Activated naive CD4-positive, alpha-beta T cell treated with anti-CD3 and anti-CD28 coated beads, Interleukin-2, amount 50 U/mL, for 24 hours (primary cell): ENCODE measurements around the gene DMGDH.

ENCODE experiments used
- H3K27ac Mint-ChIP-seq: one replicate; pipeline ENCODE4 v1.8.0; 2021; ENCODE audit warnings: mild to moderate bottlenecking, mixed read lengths
- H3K27me3 Mint-ChIP-seq: one replicate; pipeline ENCODE4 v1.8.0; 2021; ENCODE audit warnings: mixed read lengths
- H3K36me3 Mint-ChIP-seq: one replicate; pipeline ENCODE4 v1.8.0; 2021; ENCODE audit warnings: mixed read lengths
- H3K4me1 Mint-ChIP-seq: one replicate; pipeline ENCODE4 v1.8.0; 2021; ENCODE audit warnings: mixed read lengths
- H3K4me3 Mint-ChIP-seq: one replicate; pipeline ENCODE4 v1.8.0; 2021; ENCODE audit warnings: mild to moderate bottlenecking, mixed read lengths
- H3K9me3 Mint-ChIP-seq: one replicate; pipeline ENCODE4 v1.8.0; 2021; ENCODE audit warnings: mixed read lengths

DMGDH gene

DNA sequence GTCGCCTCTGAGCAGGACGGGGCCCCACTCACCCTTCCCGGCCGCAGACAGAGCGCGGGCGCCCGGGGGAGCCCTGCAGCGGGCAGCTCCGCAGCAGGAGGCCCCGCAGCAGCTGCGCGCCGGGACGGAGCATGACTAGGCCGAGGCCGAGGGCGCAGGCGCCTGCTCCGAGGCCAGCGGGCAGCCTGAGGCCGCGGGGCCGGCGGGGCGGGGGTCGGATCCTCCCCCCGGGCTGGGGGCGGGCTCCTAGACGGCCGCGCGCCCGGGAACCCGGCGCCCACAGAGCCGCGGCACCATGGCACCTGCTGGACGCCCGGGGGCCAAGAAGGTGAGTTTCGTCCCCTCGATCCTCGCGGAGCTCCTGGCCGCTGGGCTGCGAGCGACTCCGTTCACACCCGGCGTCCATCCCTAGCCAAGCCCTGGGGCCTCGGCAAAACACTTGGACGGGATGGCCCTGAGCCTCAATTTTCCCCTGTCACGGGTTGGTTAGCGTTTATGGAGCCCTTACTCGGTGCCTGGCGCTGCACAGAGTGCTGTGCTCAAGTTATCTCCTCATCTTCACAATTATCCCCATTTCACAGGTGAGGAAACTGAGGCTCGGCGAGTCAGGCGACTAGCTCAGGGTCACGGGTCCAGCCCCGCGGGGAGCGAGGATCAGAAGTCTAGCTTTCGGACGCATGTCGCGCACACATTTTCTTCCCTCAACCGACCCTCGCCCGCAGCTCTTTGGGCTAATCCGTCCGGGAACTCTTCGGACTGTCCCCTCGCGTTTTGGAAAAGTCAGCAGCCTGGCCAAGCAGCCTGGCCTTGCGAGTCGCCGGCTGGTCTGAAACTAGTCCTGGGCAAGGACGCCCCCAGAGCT, at the start of gene DMGDH, which contains the start of gene BHMT2:
DMGDH (minus strand) TSS at position 187 of the 862 bp plus-strand sequence; CDS start at position 133, 54 bp downstream.
BHMT2 (plus strand) TSS at position 280 of the 862 bp plus-strand sequence; CDS start at position 296, 16 bp downstream.
- no peak within 1 kb of the TSS for H3K4me3 Mint-ChIP-seq

DNA sequence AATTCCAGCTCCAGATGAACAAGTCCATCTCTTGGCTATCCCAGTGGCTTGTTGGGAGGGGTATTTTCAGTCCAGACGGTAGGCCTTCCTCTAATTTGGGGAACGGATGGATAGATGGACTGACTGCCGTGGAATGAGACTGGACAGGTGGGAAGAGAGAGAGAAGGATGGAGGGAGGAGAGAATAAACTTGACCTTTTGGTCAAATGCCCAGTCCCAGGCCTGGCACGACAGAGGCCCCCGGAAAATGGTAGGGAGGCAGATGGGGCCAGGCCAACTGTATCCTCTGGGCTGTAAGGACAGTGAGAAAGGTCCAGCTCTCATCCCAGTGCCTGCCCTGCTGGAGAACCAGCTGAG, 43.2 kb upstream of the DMGDH start:
- Mint-ChIP-seq H3K4me3 (no peak overlapping the region), H3K36me3 (no peaks in the 10 kb centered on the region), H3K4me1 (no peaks in the 10 kb centered on the region), H3K9me3 (no peaks in the 10 kb centered on the region), H3K27me3 (peaks cover 25% of the 10 kb centered on the region), H3K27ac (no peak overlapping the region)

More for the DNA sequence above, at the start of gene DMGDH, which contains the start of gene BHMT2:
- no peak within 1 kb of the TSS for H3K27ac Mint-ChIP-seq
- H3K27me3 Mint-ChIP-seq = peaks cover 27% of the 10 kb centered on the region
- peaks cover 6% of the 10 kb centered on the region for H3K9me3 Mint-ChIP-seq
- no peaks in the 10 kb centered on the region for H3K4me1 Mint-ChIP-seq
- H3K36me3 Mint-ChIP-seq = no peaks in the 10 kb centered on the region

DNA sequence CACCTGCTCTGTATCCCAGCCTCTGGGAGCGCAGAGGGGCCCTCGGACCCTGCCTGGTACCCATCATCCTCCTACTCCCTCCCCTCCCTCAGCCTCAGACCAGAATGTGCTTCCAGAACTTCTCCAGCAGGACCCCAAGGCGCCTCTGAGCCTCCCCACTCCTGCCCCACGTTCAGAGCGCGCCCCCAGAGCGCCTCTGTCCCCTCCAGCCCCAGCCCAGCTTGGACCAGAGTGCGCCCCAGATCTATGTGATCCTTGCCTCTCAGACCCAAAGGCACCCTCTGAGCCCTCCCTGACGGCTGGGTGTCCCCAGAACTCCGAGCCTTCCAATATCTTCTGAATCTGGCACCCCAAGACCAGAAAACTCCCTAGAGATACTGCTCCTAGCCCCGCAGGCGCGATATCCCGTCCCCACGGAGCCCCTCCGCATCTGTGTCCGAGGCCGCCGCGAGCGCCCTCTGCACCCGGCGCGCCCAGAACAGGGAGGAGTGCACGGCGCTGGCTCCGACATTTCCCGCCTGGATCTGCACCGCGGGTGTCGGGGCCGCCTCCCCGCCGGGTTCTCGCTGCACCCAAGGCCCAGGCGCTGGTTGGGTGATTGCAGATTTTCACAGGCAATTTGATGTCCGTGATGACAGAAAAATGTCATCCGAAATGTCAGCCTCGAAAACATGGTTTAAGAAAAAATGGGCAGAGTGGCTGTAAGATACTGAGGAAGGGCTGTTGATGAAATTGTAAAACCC, 42.7 kb upstream of the DMGDH start:
- H3K36me3 Mint-ChIP-seq = no peaks in the 10 kb centered on the region
- H3K4me3 Mint-ChIP-seq = no peak overlapping the region
- H3K9me3 Mint-ChIP-seq = no peaks in the 10 kb centered on the region
- H3K27ac Mint-ChIP-seq = no peak overlapping the region
- no peaks in the 10 kb centered on the region for H3K4me1 Mint-ChIP-seq
- H3K27me3 Mint-ChIP-seq = peaks cover 25% of the 10 kb centered on the region

DNA sequence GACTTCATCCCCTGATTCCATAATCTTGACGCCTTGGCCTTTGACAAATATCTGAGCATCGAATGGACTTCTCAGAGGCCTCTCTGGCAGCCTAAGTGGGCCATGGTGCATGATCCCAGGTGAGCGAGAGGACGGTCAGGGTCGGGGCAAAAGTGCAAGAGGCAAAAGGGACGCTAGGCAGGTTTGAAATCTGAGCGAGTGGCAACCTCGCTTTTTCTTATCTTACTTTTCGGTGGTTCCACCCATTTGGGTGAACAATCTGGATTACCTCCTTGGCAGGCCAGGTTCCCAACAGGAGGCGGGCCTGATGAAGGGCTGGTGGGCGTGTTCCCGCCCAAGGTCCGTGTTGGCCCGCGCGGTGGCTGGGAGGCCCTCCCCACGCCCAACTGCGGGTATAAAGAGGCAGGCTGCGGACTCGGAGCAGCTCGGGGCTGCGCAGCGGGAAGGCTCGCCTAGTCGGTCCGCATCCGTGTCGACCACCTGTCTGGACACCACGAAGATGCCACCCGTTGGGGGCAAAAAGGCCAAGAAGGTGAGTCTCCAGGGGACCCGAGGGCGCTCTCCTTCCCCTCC, 42.0 kb upstream of the DMGDH start, which contains the start of gene BHMT:
BHMT (plus strand) TSS at position 423 of the 573 bp plus-strand sequence; CDS start at position 500, 77 bp downstream.
- Mint-ChIP-seq H3K9me3 (no peaks in the 10 kb centered on the region), H3K4me3 (no peak within 1 kb of the TSS), H3K4me1 (no peaks in the 10 kb centered on the region), H3K36me3 (no peaks in the 10 kb centered on the region), H3K27me3 (peaks cover 25% of the 10 kb centered on the region), H3K27ac (no peak within 1 kb of the TSS)

DNA sequence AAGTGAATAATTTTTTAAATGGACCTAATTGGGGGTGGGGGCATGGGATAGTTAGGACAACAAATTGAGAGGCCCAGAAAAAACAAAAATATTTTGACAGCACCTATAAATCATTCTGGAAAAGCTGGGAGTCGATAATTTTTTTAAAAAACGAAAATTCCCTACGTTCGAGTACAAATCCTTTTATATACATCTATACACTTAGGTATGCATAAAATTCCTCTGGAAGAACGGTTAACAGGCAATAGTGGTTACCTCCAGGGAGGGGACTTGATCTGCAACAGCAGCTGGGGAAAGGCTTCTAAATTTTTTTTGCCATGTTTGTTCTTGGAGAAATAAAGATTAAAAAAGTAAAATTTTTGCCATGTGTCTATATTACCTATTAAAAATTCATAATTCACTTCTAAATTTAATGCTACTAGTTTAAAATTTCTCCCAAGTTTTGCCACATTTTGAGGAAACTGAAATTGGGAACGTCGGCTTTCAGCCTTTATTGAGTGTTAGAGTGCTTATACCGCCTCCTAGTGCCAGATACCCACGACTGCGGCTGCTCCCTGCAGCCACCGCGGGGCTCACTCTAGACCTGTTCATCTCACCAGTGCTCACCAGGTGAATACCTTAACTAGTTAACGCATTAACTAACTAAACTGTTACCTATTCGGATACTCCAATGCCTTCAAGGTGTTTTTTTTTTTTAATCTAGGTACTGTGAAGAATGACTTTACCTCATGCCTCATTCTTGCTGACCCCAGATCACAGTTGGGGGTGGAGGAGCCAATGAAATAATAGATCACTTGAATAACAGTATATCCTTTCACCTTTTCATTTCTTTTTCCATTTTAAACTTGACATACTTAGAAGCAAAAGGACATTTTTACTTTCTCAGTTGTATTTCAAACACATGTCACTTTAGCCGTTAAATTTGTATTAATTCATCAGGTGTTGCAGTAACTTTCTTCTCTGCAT, 40.3 kb upstream of the DMGDH start:
- H3K27ac Mint-ChIP-seq = no peak overlapping the region
- H3K9me3 Mint-ChIP-seq = no peaks in the 10 kb centered on the region
- no peaks in the 10 kb centered on the region for H3K4me1 Mint-ChIP-seq
- peaks cover 23% of the 10 kb centered on the region for H3K27me3 Mint-ChIP-seq
- no peak overlapping the region for H3K4me3 Mint-ChIP-seq
- H3K36me3 Mint-ChIP-seq = no peaks in the 10 kb centered on the region

DNA sequence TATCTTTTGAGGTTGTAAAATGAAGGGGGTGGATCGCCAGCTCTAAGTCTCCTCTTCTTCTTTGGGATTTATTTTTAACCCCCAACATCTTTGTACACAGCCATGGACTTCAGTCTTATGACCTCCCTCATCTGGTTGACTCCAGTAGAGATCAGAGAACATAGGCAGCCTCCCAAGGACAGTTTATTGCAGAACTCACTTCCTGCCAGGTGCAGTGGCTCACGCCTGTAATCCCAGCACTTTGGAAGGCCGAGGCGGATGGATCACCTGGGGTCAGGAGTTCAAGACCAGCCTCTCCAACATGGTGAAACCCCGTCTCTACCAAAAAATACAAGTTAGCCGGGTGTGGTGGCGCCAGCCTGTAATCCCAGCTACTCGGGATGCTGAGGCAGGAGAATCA, 39.3 kb upstream of the DMGDH start:
- Mint-ChIP-seq H3K4me3 (no peak overlapping the region), H3K27ac (no peak overlapping the region), H3K4me1 (no peaks in the 10 kb centered on the region), H3K27me3 (peaks cover 25% of the 10 kb centered on the region), H3K36me3 (no peaks in the 10 kb centered on the region), H3K9me3 (no peaks in the 10 kb centered on the region)

DNA sequence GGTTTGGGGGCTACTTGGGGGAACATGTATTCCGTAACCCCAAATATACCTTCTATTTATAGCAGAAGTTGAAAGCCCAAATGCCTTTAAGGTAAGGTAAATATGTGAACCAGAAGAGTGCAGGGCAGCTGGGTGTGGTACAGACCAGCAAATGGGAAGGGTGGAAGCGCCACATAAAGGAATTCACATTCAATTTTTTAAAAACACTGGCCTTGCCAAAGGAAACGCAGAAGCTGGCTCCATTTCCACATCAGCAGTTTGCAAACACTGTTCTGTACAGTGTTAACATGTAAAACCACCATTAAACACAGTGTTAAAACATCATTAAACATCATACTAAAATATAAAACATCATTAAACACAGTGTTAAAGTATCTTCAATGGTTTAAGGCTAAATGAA, 38.6 kb upstream of the DMGDH start:
- peaks cover 24% of the 10 kb centered on the region for H3K27me3 Mint-ChIP-seq
- no peaks in the 10 kb centered on the region for H3K36me3 Mint-ChIP-seq
- H3K4me3 Mint-ChIP-seq = no peak overlapping the region
- H3K27ac Mint-ChIP-seq = no peak overlapping the region
- no peaks in the 10 kb centered on the region for H3K4me1 Mint-ChIP-seq
- no peaks in the 10 kb centered on the region for H3K9me3 Mint-ChIP-seq

DNA sequence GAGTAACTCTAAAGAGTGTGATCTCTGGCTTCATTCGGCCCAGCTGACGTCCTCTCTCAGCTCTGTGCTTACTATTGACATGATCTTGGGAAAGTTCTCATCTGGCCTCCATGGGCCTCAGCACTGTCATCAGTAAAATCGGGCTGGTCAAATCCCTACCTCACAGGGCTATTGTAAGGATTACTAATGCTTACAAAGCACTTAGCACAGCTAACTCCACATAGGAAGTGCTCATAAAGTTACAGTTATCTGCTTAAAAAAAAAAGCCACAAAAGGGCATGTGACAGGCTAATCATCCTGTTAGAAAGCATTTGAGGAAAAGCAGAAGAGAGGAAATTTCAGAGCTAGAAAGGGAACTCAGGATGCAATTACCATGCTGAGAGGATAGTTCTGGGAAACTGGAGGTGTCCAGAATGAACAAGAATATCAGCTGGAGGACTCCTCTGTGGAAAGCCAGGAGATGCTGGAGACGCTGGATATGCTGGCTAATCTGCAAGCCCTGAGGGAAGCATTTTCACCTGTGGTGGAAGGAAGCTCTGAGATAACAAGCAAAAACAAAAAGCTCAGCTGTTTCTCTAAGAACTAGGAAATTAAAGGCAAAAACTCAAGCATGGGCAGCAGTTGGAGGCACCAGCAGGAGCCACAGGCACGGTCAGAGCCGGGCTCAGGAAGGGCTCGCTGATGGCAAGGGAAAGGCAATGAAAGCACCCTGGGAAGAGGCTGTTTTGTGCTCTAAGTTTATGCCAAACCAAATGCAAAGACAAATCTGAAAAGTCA, 37.7 kb upstream of the DMGDH start:
- H3K9me3 Mint-ChIP-seq = no peaks in the 10 kb centered on the region
- no peak overlapping the region for H3K27ac Mint-ChIP-seq
- H3K36me3 Mint-ChIP-seq = no peaks in the 10 kb centered on the region
- H3K4me3 Mint-ChIP-seq = no peak overlapping the region
- peaks cover 21% of the 10 kb centered on the region for H3K27me3 Mint-ChIP-seq
- H3K4me1 Mint-ChIP-seq = no peaks in the 10 kb centered on the region

DNA sequence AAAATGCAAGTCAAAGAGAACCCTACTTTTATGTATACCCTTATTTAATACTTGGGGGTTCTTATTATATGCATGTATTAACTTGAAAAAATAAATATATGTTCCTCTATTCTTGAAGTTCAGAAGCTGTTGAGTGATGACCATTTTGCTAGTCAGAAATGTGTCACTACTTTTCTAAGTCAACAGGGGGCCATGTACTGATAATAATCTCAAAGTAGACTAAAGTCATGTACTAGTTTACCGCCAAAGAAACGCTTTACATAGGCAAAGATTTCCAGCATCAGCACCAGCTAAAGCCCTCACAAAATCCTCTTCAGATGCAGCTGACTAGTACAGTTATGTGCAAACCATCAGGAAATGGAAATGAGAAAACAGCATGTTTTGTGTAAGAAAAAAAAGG, 36.4 kb upstream of the DMGDH start:
- no peaks in the 10 kb centered on the region for H3K36me3 Mint-ChIP-seq
- peaks cover 16% of the 10 kb centered on the region for H3K27me3 Mint-ChIP-seq
- no peaks in the 10 kb centered on the region for H3K9me3 Mint-ChIP-seq
- no peaks in the 10 kb centered on the region for H3K4me1 Mint-ChIP-seq
- H3K4me3 Mint-ChIP-seq = no peak overlapping the region
- no peak overlapping the region for H3K27ac Mint-ChIP-seq

DNA sequence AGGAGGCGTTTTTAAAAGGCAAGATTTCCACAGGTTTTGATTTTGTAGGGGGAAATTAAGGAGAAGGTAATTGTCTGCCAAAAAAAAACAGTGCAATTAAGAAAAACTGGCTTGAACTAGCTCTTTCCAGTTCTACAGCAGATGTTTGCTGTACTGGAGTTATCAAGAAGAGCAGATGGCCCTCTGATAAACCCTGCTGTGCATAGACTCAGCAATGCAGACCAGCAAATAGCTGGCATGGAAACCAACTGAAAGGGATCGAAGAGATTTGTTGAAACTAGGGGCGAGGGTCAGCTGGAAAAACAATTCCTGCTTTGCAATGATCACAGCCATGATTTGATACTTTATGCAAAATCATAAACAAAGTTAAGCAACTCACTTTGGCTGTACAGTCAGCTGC, 24.3 kb upstream of the DMGDH start:
- Mint-ChIP-seq H3K27ac (no peak overlapping the region), H3K4me1 (no peaks in the 10 kb centered on the region), H3K4me3 (no peak overlapping the region), H3K36me3 (peaks cover 2% of the 10 kb centered on the region), H3K9me3 (no peaks in the 10 kb centered on the region), H3K27me3 (peaks cover 6% of the 10 kb centered on the region)

DNA sequence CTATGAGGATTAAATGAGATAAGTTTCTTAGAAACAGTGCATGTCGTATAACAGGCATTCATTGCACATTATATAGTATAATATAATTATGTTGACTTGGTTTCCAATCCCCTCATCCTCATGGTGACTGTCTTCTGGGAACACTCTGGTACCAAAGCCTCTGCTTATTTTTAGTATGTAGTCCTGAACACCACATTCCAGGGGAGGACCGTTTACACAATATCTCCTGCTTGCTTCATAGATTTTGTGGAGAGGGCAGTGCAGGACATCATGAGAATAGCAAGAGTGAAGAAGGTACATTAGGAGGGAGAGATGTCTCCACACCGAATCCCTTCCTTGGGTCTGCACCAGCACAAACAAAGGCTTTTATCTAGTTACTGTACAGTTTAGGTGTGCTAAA, 21.6 kb upstream of the DMGDH start:
- H3K27me3 Mint-ChIP-seq = peaks cover 6% of the 10 kb centered on the region
- H3K27ac Mint-ChIP-seq = no peak overlapping the region
- no peak overlapping the region for H3K4me3 Mint-ChIP-seq
- no peaks in the 10 kb centered on the region for H3K4me1 Mint-ChIP-seq
- peaks cover 2% of the 10 kb centered on the region for H3K36me3 Mint-ChIP-seq
- no peaks in the 10 kb centered on the region for H3K9me3 Mint-ChIP-seq

DNA sequence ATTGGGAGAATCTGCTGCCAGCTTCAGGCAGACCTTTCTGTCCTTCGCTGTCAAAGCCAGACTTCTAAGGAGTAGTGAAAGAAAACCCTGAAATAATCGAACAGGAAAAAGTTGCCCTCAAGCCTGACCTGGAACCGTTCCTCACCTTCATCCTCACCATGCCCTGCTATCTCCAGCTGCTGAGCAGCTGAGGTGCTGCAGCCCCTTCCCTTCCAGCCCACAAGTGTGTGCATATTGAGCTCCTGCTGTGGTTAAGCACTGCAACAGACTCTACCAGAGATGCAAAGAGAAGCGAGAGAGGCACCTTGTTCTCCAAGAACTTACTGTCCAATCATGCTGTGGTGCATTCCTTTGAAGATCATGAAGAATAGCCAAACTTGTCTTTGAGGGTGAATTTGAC, 19.0 kb upstream of the DMGDH start:
- H3K36me3 Mint-ChIP-seq = no peaks in the 10 kb centered on the region
- no peak overlapping the region for H3K27ac Mint-ChIP-seq
- peaks cover 2% of the 10 kb centered on the region for H3K27me3 Mint-ChIP-seq
- H3K9me3 Mint-ChIP-seq = no peaks in the 10 kb centered on the region
- H3K4me1 Mint-ChIP-seq = no peaks in the 10 kb centered on the region
- no peak overlapping the region for H3K4me3 Mint-ChIP-seq

DNA sequence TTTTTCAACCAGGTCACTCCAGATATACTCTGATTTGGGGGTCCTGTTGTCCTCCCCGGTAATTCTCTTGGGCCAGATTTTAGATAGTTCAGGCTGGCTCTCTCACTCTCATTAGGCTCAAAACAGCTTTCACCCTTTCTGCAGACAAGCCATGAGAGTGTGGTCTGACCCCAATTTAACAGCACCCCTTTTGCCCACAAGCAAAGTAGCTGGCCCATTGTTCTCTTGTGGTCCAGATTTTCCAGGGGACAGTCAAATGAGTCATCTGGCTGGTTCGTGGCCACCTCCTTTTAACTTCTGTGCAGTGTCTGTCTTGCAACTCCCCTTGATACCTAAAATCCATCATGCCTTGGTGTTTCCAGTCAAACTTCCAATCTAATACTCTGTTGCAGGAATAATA, 16.6 kb upstream of the DMGDH start:
- no peak overlapping the region for H3K4me3 Mint-ChIP-seq
- H3K36me3 Mint-ChIP-seq = no peaks in the 10 kb centered on the region
- peaks cover 2% of the 10 kb centered on the region for H3K27me3 Mint-ChIP-seq
- no peak overlapping the region for H3K27ac Mint-ChIP-seq
- H3K9me3 Mint-ChIP-seq = no peaks in the 10 kb centered on the region
- no peaks in the 10 kb centered on the region for H3K4me1 Mint-ChIP-seq

DNA sequence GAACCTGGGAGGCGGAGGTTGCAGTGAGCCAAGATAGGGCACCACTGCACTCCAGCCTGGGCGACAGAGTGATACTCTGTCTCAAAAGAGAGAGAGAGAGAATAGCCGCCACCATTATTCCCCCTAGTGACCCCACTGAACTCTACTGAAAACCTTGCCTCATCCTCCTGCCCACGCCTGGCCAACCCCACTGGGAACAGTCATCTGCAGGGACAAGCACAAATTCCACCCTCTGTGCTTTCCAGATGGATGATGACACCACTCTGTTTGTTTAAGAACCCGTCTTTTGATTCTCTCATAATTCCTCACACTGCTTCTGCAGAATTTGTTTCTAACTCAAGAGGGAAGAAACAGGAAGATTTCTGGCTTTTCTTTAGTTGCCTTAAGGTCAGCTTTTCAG, 12.3 kb upstream of the DMGDH start:
- Mint-ChIP-seq H3K4me3 (no peak overlapping the region), H3K9me3 (no peaks in the 10 kb centered on the region), H3K4me1 (peaks cover 7% of the 10 kb centered on the region), H3K36me3 (no peaks in the 10 kb centered on the region), H3K27ac (no peak overlapping the region), H3K27me3 (peaks cover under 1% of the 10 kb centered on the region)
